22Rv1 (cell line): Measurements from ENCODE around the gene HSPB9.

ENCODE experiments used
- ZFX ChIP-seq: fragments of 450-650 bp; IDR thresholded peaks from 2 replicates; pipeline ENCODE4 v1.6.1; 2017; ENCODE audit warnings: antibody characterized with exemption, borderline replicate concordance
- TF ChIP-seq, protein P1 (sequence below): fragments of 450-650 bp; IDR thresholded peaks from 2 replicates; pipeline ENCODE4 v1.5.1; 2017; ENCODE audit warnings: mild to moderate bottlenecking

DNA sequence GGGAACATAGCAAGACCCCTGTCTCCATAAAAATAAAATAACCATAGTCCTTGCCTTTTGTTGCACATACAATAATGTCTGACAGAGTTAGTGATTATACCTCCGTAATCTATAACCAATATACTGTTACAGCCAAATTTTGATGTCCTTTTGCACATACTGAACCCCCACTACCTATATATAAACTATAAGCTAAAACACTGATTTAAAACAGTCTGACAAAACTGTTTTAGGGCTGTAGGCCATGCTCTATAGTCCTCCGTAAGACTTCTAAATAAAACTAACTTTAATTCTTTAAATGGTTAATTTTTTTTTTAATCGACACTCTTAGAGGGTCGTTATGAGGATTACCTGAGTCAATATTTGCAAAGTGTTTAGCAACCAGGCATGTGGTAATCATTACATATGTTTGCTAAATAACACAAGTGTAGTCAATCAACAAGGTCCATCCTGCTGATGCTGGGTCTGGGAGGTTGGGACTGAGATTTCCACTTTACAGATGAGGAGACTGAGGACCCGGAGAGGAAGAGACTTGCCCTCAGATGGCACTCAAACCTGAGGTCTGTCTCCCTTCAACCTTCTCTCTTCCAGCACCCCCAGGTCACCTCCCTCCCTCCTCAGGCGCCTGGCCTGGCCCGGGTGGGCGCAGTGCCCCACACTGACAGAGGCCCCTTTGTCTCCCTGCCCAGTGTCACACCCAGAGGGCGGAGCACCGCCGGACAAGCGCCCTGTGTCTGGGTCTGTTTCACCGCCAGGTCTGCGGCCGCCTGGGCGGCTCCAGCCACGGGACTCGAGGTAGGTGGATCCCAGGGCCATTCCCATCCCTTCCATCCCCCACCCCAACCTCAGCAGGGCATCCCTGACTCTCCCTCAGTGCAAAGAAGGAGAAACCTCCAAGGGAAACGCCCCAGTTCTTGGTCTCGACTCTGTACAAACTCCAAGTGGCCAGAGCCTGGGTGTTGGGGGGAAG is 34.6 kb upstream of the HSPB9 start:
- TF ChIP-seq, protein P1, sequence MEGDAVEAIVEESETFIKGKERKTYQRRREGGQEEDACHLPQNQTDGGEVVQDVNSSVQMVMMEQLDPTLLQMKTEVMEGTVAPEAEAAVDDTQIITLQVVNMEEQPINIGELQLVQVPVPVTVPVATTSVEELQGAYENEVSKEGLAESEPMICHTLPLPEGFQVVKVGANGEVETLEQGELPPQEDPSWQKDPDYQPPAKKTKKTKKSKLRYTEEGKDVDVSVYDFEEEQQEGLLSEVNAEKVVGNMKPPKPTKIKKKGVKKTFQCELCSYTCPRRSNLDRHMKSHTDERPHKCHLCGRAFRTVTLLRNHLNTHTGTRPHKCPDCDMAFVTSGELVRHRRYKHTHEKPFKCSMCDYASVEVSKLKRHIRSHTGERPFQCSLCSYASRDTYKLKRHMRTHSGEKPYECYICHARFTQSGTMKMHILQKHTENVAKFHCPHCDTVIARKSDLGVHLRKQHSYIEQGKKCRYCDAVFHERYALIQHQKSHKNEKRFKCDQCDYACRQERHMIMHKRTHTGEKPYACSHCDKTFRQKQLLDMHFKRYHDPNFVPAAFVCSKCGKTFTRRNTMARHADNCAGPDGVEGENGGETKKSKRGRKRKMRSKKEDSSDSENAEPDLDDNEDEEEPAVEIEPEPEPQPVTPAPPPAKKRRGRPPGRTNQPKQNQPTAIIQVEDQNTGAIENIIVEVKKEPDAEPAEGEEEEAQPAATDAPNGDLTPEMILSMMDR: no peak
- no peak for TF ChIP-seq ZFX
